PC-3 (cell line): ENCODE results near the gene DNAH1. TPM values are rescaled to one million over a fixed set of nuclear protein-coding genes. Genes with fewer than 3 reads are reported as not detected.

Source experiments
- ATAC-seq: fragments of 200-7000 bp; cut with Tn5 transposase; 2 replicates; pipeline ENCODE4 v1.9.1; 2020; ENCODE audit warnings: mild to moderate bottlenecking, moderate library complexity
- BruUV-seq: library from RNA; stranded (reverse); fragments of 400-500 nt; replicated peaks from 2 replicates; lab custom pipeline; 2021; lab: Mats Ljungman, UMichigan
- CTCF ChIA-PET: fragments of 300-600 bp; sonication (Branson Sonifier 250); formaldehyde crosslinking; loops from one replicate; lab custom pipeline; 2022; ENCODE audit warnings: antibody characterized with exemption; lab: Charles Lee
- POLR2A ChIA-PET: fragments of 300-600 bp; sonication (Branson Sonifier 250); formaldehyde crosslinking; loops from one replicate; lab custom pipeline; 2022; ENCODE audit warnings: antibody characterized with exemption; ENCODE audit not compliant: unreplicated experiment; lab: Charles Lee
- DNase-seq: peaks from one replicate; pipeline ENCODE4 v3.0.0-alpha.2; 2015
- H2AFZ ChIP-seq: fragments of 300-600 bp; sonication (generic); 2 replicates; pipeline ENCODE4 v1.6.0; 2016; ENCODE audit warnings: antibody characterized with exemption, low read length
- H3F3A ChIP-seq: fragments of 300-600 bp; sonication (generic); one replicate; pipeline ENCODE4 v1.6.0; 2017; ENCODE audit warnings: antibody characterized with exemption, low read length, control low read depth, mild to moderate bottlenecking; ENCODE audit not compliant: unreplicated experiment
- H3K27ac ChIP-seq: fragments of 300-600 bp; sonication (generic); 2 replicates; pipeline ENCODE4 v1.5.1; 2016; ENCODE audit warnings: mild to moderate bottlenecking, low read length
- H3K27me3 ChIP-seq: fragments of 300-600 bp; sonication (generic); 2 replicates; pipeline ENCODE4 v1.6.1; 2016; ENCODE audit warnings: low read length, mixed read lengths
- H3K36me3 ChIP-seq: fragments of 300-600 bp; sonication (generic); 2 replicates; pipeline ENCODE4 v1.6.1; 2016; ENCODE audit warnings: low read depth, mixed run types, low read length, mixed read lengths
- H3K4me1 ChIP-seq: fragments of 300-600 bp; sonication (generic); 2 replicates; pipeline ENCODE4 v1.5.1; 2016; ENCODE audit warnings: low read length; ENCODE audit not compliant: insufficient read depth
- H3K4me2 ChIP-seq: fragments of 300-600 bp; sonication (generic); 2 replicates; pipeline ENCODE4 v1.6.0; 2016; ENCODE audit warnings: low read length
- H3K4me3 ChIP-seq: fragments of 300-600 bp; sonication (generic); 2 replicates; pipeline ENCODE4 v1.5.1; 2016; ENCODE audit warnings: mild to moderate bottlenecking, low read length, mixed read lengths
- H3K79me2 ChIP-seq: fragments of 300-600 bp; sonication (generic); 2 replicates; pipeline ENCODE4 v1.6.1; 2017; ENCODE audit warnings: low read length, mixed read lengths
- H3K9ac ChIP-seq: fragments of 300-600 bp; sonication (generic); 2 replicates; pipeline ENCODE4 v1.6.0; 2016; ENCODE audit warnings: mild to moderate bottlenecking, low read length
- H3K9me2 ChIP-seq: fragments of 300-600 bp; sonication (generic); replicated peaks from 2 replicates; pipeline ENCODE4 v1.6.1; 2016; ENCODE audit warnings: mixed run types, low read length, mixed read lengths
- H3K9me3 ChIP-seq: fragments of 300-600 bp; sonication (generic); 2 replicates; pipeline ENCODE4 v1.6.1; 2016; ENCODE audit warnings: low read length, mixed read lengths
- H4K20me1 ChIP-seq: fragments of 300-600 bp; sonication (generic); 2 replicates; pipeline ENCODE4 v1.6.1; 2016; ENCODE audit warnings: low read length, mixed read lengths
- EZH2 ChIP-seq: fragments of 300-600 bp; sonication (generic); IDR thresholded peaks from one replicate; pipeline ENCODE4 v1.6.1; 2017; ENCODE audit warnings: antibody characterized with exemption, mild to moderate bottlenecking, low read length; ENCODE audit not compliant: unreplicated experiment
- EZH2phosphoT487 ChIP-seq: fragments of 300-600 bp; sonication (generic); IDR thresholded peaks from 2 replicates; pipeline ENCODE4 v1.6.1; 2018; ENCODE audit warnings: mild to moderate bottlenecking, antibody characterized with exemption, low read length, borderline replicate concordance
- intact Hi-C: fragments of 100-400 bp; cut with micrococcal nuclease; formaldehyde crosslinking; loops from 2 replicates; pipeline ENCODE4 v1.9.0; 2023
- total RNA-seq: library from RNA; depleted of rRNA; stranded (reverse); fragments of >200 nt; gene quantifications from 2 replicates; pipeline ENCODE4 v1.2.3, GENCODE V29; 2014
- TF ChIP-seq, protein P1 (sequence below): fragments of 300-600 bp; sonication (generic); conservative IDR thresholded peaks from 2 replicates; pipeline ENCODE4 v1.5.1; 2017; ENCODE audit warnings: antibody characterized with exemption, low read depth, mild to moderate bottlenecking, low read length

The DNAH1 gene
- total RNA-seq, 1 experiment from 2014 or later: 2.2 TPM

- H3K27ac ChIP-seq: no peak overlapping the region
- H3K9ac ChIP-seq: no peak overlapping the region
- H3K36me3 ChIP-seq: peaks cover 16% of the 10 kb centered on the region; the same call in 1 of the 2 replicates
- H2AFZ ChIP-seq: no peak overlapping the region
- no peaks in the 10 kb centered on the region for H3F3A ChIP-seq
- no peaks in the 10 kb centered on the region for H4K20me1 ChIP-seq
- BruUV-seq: no TSS peak
- no peaks in the 10 kb centered on the region for H3K79me2 ChIP-seq
- no peaks in the 10 kb centered on the region for H3K9me3 ChIP-seq
- H3K9me2 ChIP-seq: no peaks in the 10 kb centered on the region
- H3K4me2 ChIP-seq: no peak overlapping the region
- intact Hi-C loops: no loop called here
- ChIA-PET POLR2A (no interaction called here), CTCF (no interaction called here)
- TF ChIP-seq, protein P1, sequence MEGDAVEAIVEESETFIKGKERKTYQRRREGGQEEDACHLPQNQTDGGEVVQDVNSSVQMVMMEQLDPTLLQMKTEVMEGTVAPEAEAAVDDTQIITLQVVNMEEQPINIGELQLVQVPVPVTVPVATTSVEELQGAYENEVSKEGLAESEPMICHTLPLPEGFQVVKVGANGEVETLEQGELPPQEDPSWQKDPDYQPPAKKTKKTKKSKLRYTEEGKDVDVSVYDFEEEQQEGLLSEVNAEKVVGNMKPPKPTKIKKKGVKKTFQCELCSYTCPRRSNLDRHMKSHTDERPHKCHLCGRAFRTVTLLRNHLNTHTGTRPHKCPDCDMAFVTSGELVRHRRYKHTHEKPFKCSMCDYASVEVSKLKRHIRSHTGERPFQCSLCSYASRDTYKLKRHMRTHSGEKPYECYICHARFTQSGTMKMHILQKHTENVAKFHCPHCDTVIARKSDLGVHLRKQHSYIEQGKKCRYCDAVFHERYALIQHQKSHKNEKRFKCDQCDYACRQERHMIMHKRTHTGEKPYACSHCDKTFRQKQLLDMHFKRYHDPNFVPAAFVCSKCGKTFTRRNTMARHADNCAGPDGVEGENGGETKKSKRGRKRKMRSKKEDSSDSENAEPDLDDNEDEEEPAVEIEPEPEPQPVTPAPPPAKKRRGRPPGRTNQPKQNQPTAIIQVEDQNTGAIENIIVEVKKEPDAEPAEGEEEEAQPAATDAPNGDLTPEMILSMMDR: no peak
- TF ChIP-seq EZH2phosphoT487 (no peak), EZH2 (no peak)
- no peak overlapping the region for H3K4me3 ChIP-seq
- no peaks in the 10 kb centered on the region for H3K4me1 ChIP-seq
- no peaks in the 10 kb centered on the region for H3K27me3 ChIP-seq
- DNase-seq (no peak), ATAC-seq (no peak)
Observed at GRCh38 chr3:52397676-52398399, 81.7 kb downstream of the DNAH1 start.

- H3K4me1 ChIP-seq: no peaks in the 10 kb centered on the region
- H3K79me2 ChIP-seq: no peaks in the 10 kb centered on the region
- no peak overlapping the region for H3K4me3 ChIP-seq
- H3K9me3 ChIP-seq: no peaks in the 10 kb centered on the region
- no peak overlapping the region for H3K4me2 ChIP-seq
- H3K27me3 ChIP-seq: no peaks in the 10 kb centered on the region
- CTCF ChIA-PET: no interaction called here
- intact Hi-C loops: no loop called here
- no peaks in the 10 kb centered on the region for H3K9me2 ChIP-seq
- no peaks in the 10 kb centered on the region for H3F3A ChIP-seq
- H4K20me1 ChIP-seq: no peaks in the 10 kb centered on the region
- TF ChIP-seq EZH2 (no peak), EZH2phosphoT487 (no peak)
- TF ChIP-seq, protein P1: no peak
- DNase-seq (no peak), ATAC-seq (no peak)
- peaks cover 23% of the 10 kb centered on the region; the same call in 1 of the 2 replicates for H3K36me3 ChIP-seq
- no peak overlapping the region for H3K27ac ChIP-seq
- TSS peak; percentile 5 for BruUV-seq
- POLR2A ChIA-PET: no interaction called here
- no peak overlapping the region for H2AFZ ChIP-seq
- H3K9ac ChIP-seq: no peak overlapping the region
Observed at GRCh38 chr3:52398670-52399081, 82.6 kb downstream of the DNAH1 start.

- no peaks in the 10 kb centered on the region for H3K79me2 ChIP-seq
- H3K27ac ChIP-seq: no peak overlapping the region
- no peaks in the 10 kb centered on the region for H3K27me3 ChIP-seq
- H3K4me3 ChIP-seq: no peak overlapping the region
- H4K20me1 ChIP-seq: no peaks in the 10 kb centered on the region
- H3K9me3 ChIP-seq: no peaks in the 10 kb centered on the region
- H3F3A ChIP-seq: no peaks in the 10 kb centered on the region
- H3K9ac ChIP-seq: no peak overlapping the region
- DNase-seq: no peak
- no peak overlapping the region for H3K4me2 ChIP-seq
- H3K4me1 ChIP-seq: no peaks in the 10 kb centered on the region
- ChIA-PET POLR2A (no interaction called here), CTCF (no interaction called here)
- intact Hi-C loops: no loop called here
- H3K9me2 ChIP-seq: no peaks in the 10 kb centered on the region
- peaks cover 28% of the 10 kb centered on the region; the same call in 1 of the 2 replicates for H3K36me3 ChIP-seq
- no peak for TF ChIP-seq EZH2phosphoT487
- no peak for TF ChIP-seq EZH2
- TF ChIP-seq, protein P1: no peak
- ATAC-seq: no peak; the same call in 1 of the 2 replicates
- BruUV-seq: no TSS peak
- no peak overlapping the region for H2AFZ ChIP-seq
Observed at GRCh38 chr3:52399131-52399530, 83.0 kb downstream of the DNAH1 start.
